ENCODE data around the gene XPC. TPM values are rescaled to one million over a fixed set of nuclear protein-coding genes. Genes with fewer than 3 reads are reported as not detected.

XPC gene
- total RNA-seq, 2 experiments from 2014 or later = 22.7 to 38.6 TPM

- 0 out of 2 replicates have a peak, but pooled peaks have one; percentile 14 for TF ChIP-seq CTCF (conservative IDR thresholded peaks at IDR 0.05; ENCODE audit: low read length)
- no peak for TF ChIP-seq EZH2phosphoT487 (IDR thresholded peaks at IDR 0.05; ENCODE audit: borderline replicate concordance, low read depth, low read length)
- no peak overlapping the region for H3K27ac ChIP-seq (ENCODE audit: low read depth, low read length, poor library complexity, severe bottlenecking)
- H3K79me2 ChIP-seq (ENCODE audit: insufficient read depth, low read depth, low read length) = peaks cover 47% of the 10 kb centered on the region
- BruUV-seq (replicated peaks) = no TSS peak
- H4K20me1 ChIP-seq (ENCODE audit: insufficient read depth, low read length) = no peaks in the 10 kb centered on the region
- H3K9me3 ChIP-seq (ENCODE audit: low read length) = no peaks in the 10 kb centered on the region
- H3K36me3 ChIP-seq (ENCODE audit: insufficient read depth, low read length) = peaks cover 45% of the 10 kb centered on the region
- H3K4me1 ChIP-seq (ENCODE audit: insufficient read depth, low read length, poor library complexity, severe bottlenecking) = peaks cover 31% of the 10 kb centered on the region
- ChIA-PET POLR2A (interaction anchor here (0.6 to 3.7 kb wide), 9 partner anchors 8 to 1672 kb away, joined by 3 to 20 read pairs (median 3); partner anchors contain the start of genes LSM3 and XPC), CTCF (ENCODE audit: unreplicated experiment) (interaction anchor here (0.6 kb wide), 2 partner anchors 304 to 588 kb away, joined by 3 to 7 read pairs; no protein-coding TSS in a partner anchor)
- H2AFZ ChIP-seq (ENCODE audit: low read length) = peak overlapping the region; percentile 77
- DNase-seq (ENCODE audit: low spot score) = peak; percentile 46
- peak overlapping the region; percentile 96 for H3K4me2 ChIP-seq (ENCODE audit: low read length)
- H3K4me3 ChIP-seq (ENCODE audit: low read depth, low read length, poor library complexity, severe bottlenecking) = peak overlapping the region; percentile 93
- no peaks in the 10 kb centered on the region for H3K9me2 ChIP-seq (ENCODE audit: insufficient read depth, low read length)
- intact Hi-C loops (cut with micrococcal nuclease; ENCODE audit: unreplicated experiment) = loop anchor here (10.0 kb wide), 1 partner anchor 791 kb away; no protein-coding TSS in a partner anchor
Observed at GRCh38 chr3:14125193-14126016, 53.0 kb downstream of the XPC start.

DNA sequence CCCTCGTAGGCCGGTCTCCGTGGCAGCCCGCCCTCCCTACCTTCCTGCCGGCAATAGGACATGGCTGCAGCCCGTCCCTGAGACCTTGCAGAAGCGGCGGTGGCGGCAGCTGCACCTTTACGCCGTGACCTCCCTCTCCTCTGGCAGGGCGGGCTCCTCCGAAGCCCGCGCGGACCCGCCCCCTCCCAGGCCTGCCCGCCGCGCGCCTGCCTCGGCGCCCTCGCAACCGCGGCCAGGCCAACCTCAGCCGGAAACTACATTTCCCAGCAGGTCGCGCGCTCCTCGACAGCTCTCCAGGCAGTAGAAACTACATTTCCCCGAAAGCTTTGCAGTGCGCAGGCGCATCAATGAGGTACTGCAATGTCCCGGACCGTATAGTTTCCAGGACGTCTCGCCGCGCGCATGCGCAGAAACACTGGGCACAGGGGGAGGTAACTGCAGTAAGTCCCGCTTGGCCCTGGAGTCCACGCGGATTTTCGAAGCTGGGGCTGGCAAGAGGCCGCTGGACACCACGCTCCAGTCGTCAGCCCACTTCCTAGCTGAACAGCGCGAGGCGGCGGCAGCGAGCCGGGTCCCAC lies 53.7 kb downstream of the XPC start, which contains the start of the genes CHCHD4 and TMEM43:
Gene CHCHD4, minus strand, starts transcription at position 256 of the 578 bp plus-strand sequence. Its CDS starts 194 bp downstream, at position 62.
Gene TMEM43, plus strand, starts transcription at position 438 of the 578 bp plus-strand sequence. CDS start 142 bp downstream, outside the sequence.
- TF ChIP-seq CTCF (conservative IDR thresholded peaks at IDR 0.05; ENCODE audit: low read length) = no peak
- TF ChIP-seq EZH2phosphoT487 (IDR thresholded peaks at IDR 0.05; ENCODE audit: borderline replicate concordance, low read depth, low read length) = no peak
- Histone ChIP-seq H3K9me2 (ENCODE audit: insufficient read depth, low read length) (no peaks in the 10 kb centered on the region), H3K4me3 (ENCODE audit: low read depth, low read length, poor library complexity, severe bottlenecking) (peak within 1 kb of the TSS; percentile 93), H3K27ac (ENCODE audit: low read depth, low read length, poor library complexity, severe bottlenecking) (peak within 1 kb of the TSS; percentile 69), H3K9me3 (ENCODE audit: low read length) (no peaks in the 10 kb centered on the region), H3K79me2 (ENCODE audit: insufficient read depth, low read depth, low read length) (peaks cover 47% of the 10 kb centered on the region), H3K36me3 (ENCODE audit: insufficient read depth, low read length) (peaks cover 46% of the 10 kb centered on the region), H4K20me1 (ENCODE audit: insufficient read depth, low read length) (no peaks in the 10 kb centered on the region), H3K4me2 (ENCODE audit: low read length) (peak within 1 kb of the TSS; percentile 96), H2AFZ (ENCODE audit: low read length) (peak within 1 kb of the TSS; percentile 77), H3K4me1 (ENCODE audit: insufficient read depth, low read length, poor library complexity, severe bottlenecking) (peaks cover 31% of the 10 kb centered on the region)
- ChIA-PET POLR2A (interaction anchor here (0.6 to 3.7 kb wide), 8 partner anchors 9 to 1672 kb away, joined by 3 to 20 read pairs (median 4); partner anchors contain the start of genes LSM3 and XPC), CTCF (ENCODE audit: unreplicated experiment) (interaction anchor here (0.6 kb wide), 2 partner anchors 305 to 589 kb away, joined by 3 to 7 read pairs; no protein-coding TSS in a partner anchor)
- DNase-seq (ENCODE audit: low spot score) = peak; percentile 99
- BruUV-seq (replicated peaks) = no TSS peak
- intact Hi-C loops (cut with micrococcal nuclease; ENCODE audit: unreplicated experiment) = loop anchor here (1.0 to 10.0 kb wide), 4 partner anchors 54 to 823 kb away; partner anchors contain the start of genes LSM3, NR2C2 and XPC

All from OCI-LY7 (cell line).